ENCODE data around the gene SDS. TPM values are rescaled to one million over a fixed set of nuclear protein-coding genes. Genes with fewer than 3 reads are reported as not detected.

SDS gene
- total and polyA plus RNA-seq, 8 donors: 0.25 to 4.7 (median 1.4) TPM; not detected in 3

GRCh38 chr12:113435367-113435766 lies 31.7 kb upstream of the SDS start:
- TF ChIP-seq CTCF (IDR thresholded peaks at IDR 0.05): no peak
- no peak for TF ChIP-seq POLR2AphosphoS5 (IDR thresholded peaks at IDR 0.05)
- TF ChIP-seq EP300 (IDR thresholded peaks at IDR 0.05): no peak
- no peak for TF ChIP-seq POLR2A (IDR thresholded peaks at IDR 0.05)
- WGBS, 5 donors: 76 to 91% (median 85%) methylated on average over 2 to 5 of the region's 5 CpGs
- no peaks in the 10 kb centered on the region for H3K9me3 ChIP-seq
- H3K27me3 ChIP-seq: peaks cover 0 to 15% (median 6%) of the 10 kb centered on the region in 3 donors
- no peak overlapping the region for H3K4me3 ChIP-seq
- no peak for DNase-seq
- intact Hi-C loops (cut with DNase I; ENCODE audit: low total_unique reads): no loop called here
- no peaks in the 10 kb centered on the region for H3K36me3 ChIP-seq
- H3K27ac ChIP-seq: no peak overlapping the region
- H3K4me1 ChIP-seq: no peaks in the 10 kb centered on the region

GRCh38 chr12:113432986-113433385 lies 29.3 kb upstream of the SDS start:
- no peak for DNase-seq
- Histone ChIP-seq H3K27ac (no peak overlapping the region), H3K4me1 (no peaks in the 10 kb centered on the region), H3K36me3 (no peaks in the 10 kb centered on the region), H3K9me3 (no peaks in the 10 kb centered on the region), H3K4me3 (no peak overlapping the region), H3K27me3 (peaks cover 0 to 17% (median 0%) of the 10 kb centered on the region in 3 donors)
- intact Hi-C loops (cut with DNase I; ENCODE audit: low total_unique reads): no loop called here
- TF ChIP-seq POLR2AphosphoS5 (IDR thresholded peaks at IDR 0.05) (no peak), CTCF (IDR thresholded peaks at IDR 0.05) (no peak), EP300 (IDR thresholded peaks at IDR 0.05) (no peak), POLR2A (IDR thresholded peaks at IDR 0.05) (no peak)

- Histone ChIP-seq H3K36me3 (no peaks in the 10 kb centered on the region), H3K27ac (no peak overlapping the region), H3K4me3 (no peak overlapping the region), H3K4me1 (no peaks in the 10 kb centered on the region), H3K27me3 (peaks cover 0 to 26% (median 0%) of the 10 kb centered on the region in 3 donors), H3K9me3 (no peaks in the 10 kb centered on the region)
- intact Hi-C loops (cut with DNase I; ENCODE audit: low total_unique reads): no loop called here
- no peak for TF ChIP-seq POLR2A (IDR thresholded peaks at IDR 0.05)
- TF ChIP-seq CTCF (IDR thresholded peaks at IDR 0.05): no peak
- TF ChIP-seq POLR2AphosphoS5 (IDR thresholded peaks at IDR 0.05): no peak
- TF ChIP-seq EP300 (IDR thresholded peaks at IDR 0.05): no peak
- 62 to 92% (median 77%) methylated on average over 1 of the region's 1 CpG for WGBS, 5 donors
- DNase-seq: no peak
Observed at GRCh38 chr12:113428482-113428881, 24.8 kb upstream of the SDS start.

GRCh38 chr12:113427882-113428281 lies 24.2 kb upstream of the SDS start:
- peaks cover 0 to 26% (median 0%) of the 10 kb centered on the region in 3 donors for H3K27me3 ChIP-seq
- TF ChIP-seq CTCF (IDR thresholded peaks at IDR 0.05): no peak
- TF ChIP-seq POLR2AphosphoS5 (IDR thresholded peaks at IDR 0.05): no peak
- no peak for TF ChIP-seq EP300 (IDR thresholded peaks at IDR 0.05)
- no peak for TF ChIP-seq POLR2A (IDR thresholded peaks at IDR 0.05)
- H3K9me3 ChIP-seq: no peaks in the 10 kb centered on the region
- 65 to 75% (median 68%) methylated on average over 9 of the region's 9 CpGs for WGBS, 5 donors
- no peaks in the 10 kb centered on the region for H3K36me3 ChIP-seq
- no peak overlapping the region for H3K27ac ChIP-seq
- H3K4me1 ChIP-seq: peaks cover 0 to 6% (median 4%) of the 10 kb centered on the region in 4 donors
- intact Hi-C loops (cut with DNase I; ENCODE audit: low total_unique reads): no loop called here
- no peak overlapping the region for H3K4me3 ChIP-seq
- no peak for DNase-seq
